ENCODE data around the gene MYO5B.

- TF ChIP-seq ATF3 (IDR thresholded peaks at IDR 0.05) (no peak), CTCF (IDR thresholded peaks at IDR 0.05; ENCODE audit: low read depth, low read length, missing input control) (no peak), SP1 (IDR thresholded peaks at IDR 0.05) (no peak), GABPA (IDR thresholded peaks at IDR 0.05 in 1 of 2, conservative IDR thresholded peaks at IDR 0.05 in 1 of 2) (no peak)
- TF ChIP-seq, protein P1, sequence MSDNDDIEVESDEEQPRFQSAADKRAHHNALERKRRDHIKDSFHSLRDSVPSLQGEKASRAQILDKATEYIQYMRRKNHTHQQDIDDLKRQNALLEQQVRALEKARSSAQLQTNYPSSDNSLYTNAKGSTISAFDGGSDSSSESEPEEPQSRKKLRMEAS (IDR thresholded peaks at IDR 0.05), result no peak
Measured at GRCh38 chr18:49953391-49953790, 241.6 kb downstream of the MYO5B start.

All from liver (tissue), 3 donors.